Progenitor cell of endocrine pancreas (in vitro differentiated cells): ENCODE data around the gene SMAD6. TPM values are rescaled to one million over a fixed set of nuclear protein-coding genes. Genes with fewer than 3 reads are reported as not detected.

Source experiments
- DNase-seq: peaks from one replicate; pipeline ENCODE4 v3.0.0; 2021; ENCODE audit warnings: low spot score; ENCODE audit not compliant: unreplicated experiment
- H3K27ac Mint-ChIP-seq: 2 replicates; pipeline ENCODE4 v1.8.0; 2021; ENCODE audit warnings: mild to moderate bottlenecking, moderate library complexity, mixed read lengths
- H3K27me3 Mint-ChIP-seq: 2 replicates; pipeline ENCODE4 v1.8.0; 2021; ENCODE audit warnings: mixed read lengths
- H3K36me3 Mint-ChIP-seq: 2 replicates; pipeline ENCODE4 v1.8.0; 2022; ENCODE audit warnings: mixed read lengths; ENCODE audit not compliant: insufficient read depth
- H3K4me1 Mint-ChIP-seq: 2 replicates; pipeline ENCODE4 v1.8.0; 2021; ENCODE audit warnings: low read depth, mixed read lengths
- H3K4me3 Mint-ChIP-seq: 2 replicates; pipeline ENCODE4 v1.8.0; 2021; ENCODE audit warnings: low read depth, mild to moderate bottlenecking, moderate library complexity, mixed read lengths
- H3K9me3 Mint-ChIP-seq: 2 replicates; pipeline ENCODE4 v1.8.0; 2021; ENCODE audit warnings: low read depth, mixed read lengths
- total RNA-seq: library from RNA; stranded (reverse); gene quantifications from 2 replicates; pipeline ENCODE4 v1.2.1, GENCODE V29; 2021
- TF ChIP-seq, protein P1 (sequence below): fragments of 200-600 bp; sonication (generic); IDR thresholded peaks from one replicate; pipeline ENCODE4 v1.5.0; 2021; ENCODE audit warnings: antibody characterized with exemption, mild to moderate bottlenecking; ENCODE audit not compliant: unreplicated experiment

Gene SMAD6
- total RNA-seq, 1 donor from 2014 or later, result 38.9 TPM

DNA sequence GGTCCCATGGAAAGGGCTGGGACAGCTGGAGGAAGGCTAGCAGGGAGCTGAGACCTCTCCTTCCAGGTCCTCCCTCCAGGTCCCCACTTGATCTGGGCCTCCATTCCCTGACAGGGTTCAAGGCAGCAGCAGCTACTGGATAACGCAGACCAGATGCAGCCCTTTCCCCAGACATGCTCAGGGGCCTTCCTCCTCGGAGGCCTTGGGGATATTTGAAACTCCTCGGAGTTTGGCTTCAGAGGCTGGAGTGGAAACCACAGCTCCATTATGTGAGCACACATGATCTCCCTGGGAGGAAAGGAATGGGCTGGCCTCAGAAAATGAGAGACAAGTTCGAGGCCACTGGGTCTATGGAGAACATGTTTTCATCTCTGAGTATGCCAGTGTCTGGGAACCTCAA lies 119.3 kb downstream of the SMAD6 start:
- H3K4me1 Mint-ChIP-seq, result no peaks in the 10 kb centered on the region
- H3K9me3 Mint-ChIP-seq, result no peaks in the 10 kb centered on the region

DNA sequence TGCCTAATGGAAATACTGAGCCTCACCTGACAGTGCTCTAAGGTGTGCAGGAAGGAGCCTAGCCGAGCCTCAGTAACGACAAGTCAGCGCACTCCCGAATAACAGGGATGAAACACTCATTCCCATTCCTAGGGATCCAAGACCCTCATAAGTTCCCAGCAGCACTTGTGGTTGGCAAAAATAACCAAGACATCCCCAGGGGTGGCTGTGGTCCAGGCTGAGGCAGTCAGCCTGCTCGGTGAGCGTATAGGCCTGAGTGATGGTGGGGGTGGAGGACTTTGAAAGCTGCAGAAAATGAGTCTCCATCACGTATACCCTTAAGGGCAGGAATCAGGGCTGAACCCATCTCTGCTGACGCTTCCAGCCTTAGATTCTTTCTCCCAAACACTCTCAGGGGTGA lies 120.1 kb downstream of the SMAD6 start:
- no peaks in the 10 kb centered on the region for H3K36me3 Mint-ChIP-seq
- H3K4me3 Mint-ChIP-seq, result no peak overlapping the region
- no peaks in the 10 kb centered on the region for H3K9me3 Mint-ChIP-seq
- DNase-seq, result no peak
- no peak overlapping the region for H3K27ac Mint-ChIP-seq
- TF ChIP-seq, protein P1, sequence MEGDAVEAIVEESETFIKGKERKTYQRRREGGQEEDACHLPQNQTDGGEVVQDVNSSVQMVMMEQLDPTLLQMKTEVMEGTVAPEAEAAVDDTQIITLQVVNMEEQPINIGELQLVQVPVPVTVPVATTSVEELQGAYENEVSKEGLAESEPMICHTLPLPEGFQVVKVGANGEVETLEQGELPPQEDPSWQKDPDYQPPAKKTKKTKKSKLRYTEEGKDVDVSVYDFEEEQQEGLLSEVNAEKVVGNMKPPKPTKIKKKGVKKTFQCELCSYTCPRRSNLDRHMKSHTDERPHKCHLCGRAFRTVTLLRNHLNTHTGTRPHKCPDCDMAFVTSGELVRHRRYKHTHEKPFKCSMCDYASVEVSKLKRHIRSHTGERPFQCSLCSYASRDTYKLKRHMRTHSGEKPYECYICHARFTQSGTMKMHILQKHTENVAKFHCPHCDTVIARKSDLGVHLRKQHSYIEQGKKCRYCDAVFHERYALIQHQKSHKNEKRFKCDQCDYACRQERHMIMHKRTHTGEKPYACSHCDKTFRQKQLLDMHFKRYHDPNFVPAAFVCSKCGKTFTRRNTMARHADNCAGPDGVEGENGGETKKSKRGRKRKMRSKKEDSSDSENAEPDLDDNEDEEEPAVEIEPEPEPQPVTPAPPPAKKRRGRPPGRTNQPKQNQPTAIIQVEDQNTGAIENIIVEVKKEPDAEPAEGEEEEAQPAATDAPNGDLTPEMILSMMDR, result no peak
- peaks cover 2% of the 10 kb centered on the region for H3K4me1 Mint-ChIP-seq
- H3K27me3 Mint-ChIP-seq, result peaks cover 18% of the 10 kb centered on the region

More for the DNA sequence above, 119.3 kb downstream of the SMAD6 start:
- DNase-seq, result no peak
- no peak overlapping the region for H3K4me3 Mint-ChIP-seq
- peaks cover 15% of the 10 kb centered on the region for H3K27me3 Mint-ChIP-seq
- no peak overlapping the region for H3K27ac Mint-ChIP-seq
- TF ChIP-seq, protein P1, result no peak
- no peaks in the 10 kb centered on the region for H3K36me3 Mint-ChIP-seq

DNA sequence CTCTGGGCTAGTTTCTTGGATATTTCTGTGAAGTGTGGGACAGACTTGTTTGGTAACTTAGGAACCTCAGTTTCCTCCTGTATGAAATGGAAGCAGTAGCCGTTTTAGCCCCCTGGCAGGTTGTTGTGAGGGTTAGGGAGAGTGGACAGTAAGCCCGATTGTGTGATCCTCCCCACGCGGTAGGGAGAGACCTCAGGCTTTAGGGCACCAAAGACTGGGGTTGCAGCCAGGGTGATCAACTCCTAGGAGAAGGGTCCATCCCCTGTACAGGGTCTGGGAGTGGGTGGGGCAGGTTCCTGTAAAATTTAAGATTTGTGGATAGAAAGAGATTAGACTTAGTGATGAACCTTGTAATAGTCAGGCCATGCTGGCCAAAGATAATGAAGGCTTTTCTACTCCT lies 120.5 kb downstream of the SMAD6 start:
- peaks cover 2% of the 10 kb centered on the region for H3K4me1 Mint-ChIP-seq
- no peak overlapping the region for H3K27ac Mint-ChIP-seq
- H3K27me3 Mint-ChIP-seq, result peaks cover 18% of the 10 kb centered on the region
- H3K9me3 Mint-ChIP-seq, result no peaks in the 10 kb centered on the region
- H3K4me3 Mint-ChIP-seq, result no peak overlapping the region
- no peak for DNase-seq
- TF ChIP-seq, protein P1, result no peak
- no peaks in the 10 kb centered on the region for H3K36me3 Mint-ChIP-seq

DNA sequence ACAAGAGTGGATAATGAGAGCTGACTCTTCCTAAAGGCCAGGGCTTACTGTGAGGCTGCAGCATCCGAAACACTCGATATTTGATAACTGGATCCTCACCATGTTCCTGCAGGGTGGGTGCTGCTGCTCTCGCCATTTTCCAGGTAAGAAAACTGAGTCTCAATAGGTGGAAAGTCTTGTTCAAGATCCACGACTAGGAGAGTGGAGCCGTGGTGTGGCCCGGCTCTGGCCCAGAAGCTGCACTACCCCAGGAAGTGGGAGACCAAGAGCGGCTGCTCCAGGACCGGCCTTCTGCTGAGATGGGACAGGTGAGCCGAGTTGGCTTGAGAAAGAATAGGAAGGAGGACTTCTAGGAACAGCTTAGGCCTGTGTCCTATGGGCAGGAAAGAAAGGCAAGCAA lies 121.6 kb downstream of the SMAD6 start:
- Mint-ChIP-seq H3K36me3 (no peaks in the 10 kb centered on the region), H3K9me3 (no peaks in the 10 kb centered on the region), H3K27ac (no peak overlapping the region), H3K27me3 (peaks cover 18% of the 10 kb centered on the region), H3K4me1 (peaks cover 9% of the 10 kb centered on the region), H3K4me3 (no peak overlapping the region)
- no peak for DNase-seq
- TF ChIP-seq, protein P1, result no peak

DNA sequence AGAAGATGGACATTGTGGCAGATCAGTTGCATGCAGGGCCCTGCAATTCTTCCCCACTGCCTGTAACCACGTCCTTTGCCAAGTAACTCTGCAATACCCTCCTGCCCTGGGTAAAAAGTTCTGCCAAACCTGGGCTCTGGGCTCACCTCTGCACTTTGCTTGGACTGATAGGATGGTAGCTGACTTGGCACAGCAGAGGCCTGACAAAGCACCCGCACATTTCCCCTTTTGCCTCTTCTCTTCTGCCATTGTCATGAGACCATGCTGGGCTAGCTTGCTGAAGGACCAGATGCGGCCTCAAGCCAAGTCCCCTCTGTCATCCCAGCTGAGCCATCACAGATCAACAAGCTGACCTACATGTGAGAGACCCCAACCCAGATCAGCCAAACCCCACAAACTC lies 122.4 kb downstream of the SMAD6 start:
- H3K27me3 Mint-ChIP-seq, result peaks cover 16% of the 10 kb centered on the region
- H3K4me1 Mint-ChIP-seq, result peaks cover 9% of the 10 kb centered on the region

More for the DNA sequence above, 122.4 kb downstream of the SMAD6 start:
- no peak for DNase-seq
- no peak overlapping the region for H3K4me3 Mint-ChIP-seq
- H3K9me3 Mint-ChIP-seq, result no peaks in the 10 kb centered on the region
- no peak overlapping the region for H3K27ac Mint-ChIP-seq
- TF ChIP-seq, protein P1, result no peak
- no peaks in the 10 kb centered on the region for H3K36me3 Mint-ChIP-seq
